NCI-H2227 treated with DMSO at 0.1 percent for 48 hours (cell line): ENCODE data around the gene KYAT1.

Experiments used
- DNase-seq: peaks from one replicate; lab custom pipeline; 2025; lab: John Stamatoyannopoulos, UW

The KYAT1 gene

GRCh38 chr9:128908372-128908771 is 26.6 kb upstream of the KYAT1 start:
- no peak for DNase-seq

DNA sequence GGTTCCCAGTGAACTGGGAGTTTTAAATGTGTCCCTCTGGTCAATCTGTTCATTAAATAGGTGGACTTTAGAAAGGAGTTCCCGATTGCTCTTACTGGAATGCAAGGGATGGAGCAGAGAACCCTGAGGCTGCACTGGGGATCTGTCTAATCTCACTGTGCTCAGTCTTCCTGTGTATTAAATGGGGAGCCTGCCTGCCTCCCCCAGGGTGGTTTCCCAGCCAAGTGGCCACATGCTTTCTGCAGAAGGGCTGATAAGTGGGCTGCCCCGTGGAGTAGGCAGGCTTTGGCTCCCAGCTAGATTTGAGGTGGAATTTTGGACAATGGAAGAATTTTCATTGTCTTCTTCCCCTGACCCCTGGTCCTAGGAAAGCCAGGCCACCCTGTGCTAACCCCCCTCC is 25.0 kb upstream of the KYAT1 start:
- no peak for DNase-seq

DNA sequence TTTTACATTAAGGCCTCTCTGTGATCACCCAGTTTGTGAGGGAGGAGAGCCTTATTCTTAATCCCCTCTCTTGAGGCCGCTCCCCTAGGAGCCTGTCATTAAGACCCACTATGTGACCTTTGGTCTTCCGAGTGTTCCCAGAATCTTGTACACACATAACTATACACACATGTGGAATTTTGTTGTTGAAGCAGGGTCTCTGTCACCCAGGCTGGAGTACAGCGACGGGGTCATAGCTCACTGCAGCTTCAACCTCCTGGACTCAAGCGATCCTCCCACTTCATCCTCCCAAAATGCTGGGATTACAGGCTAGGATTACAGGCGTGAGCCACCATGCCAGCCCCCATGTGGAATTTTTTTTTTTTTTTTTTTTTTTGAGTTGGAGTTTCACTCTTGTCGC is 24.2 kb upstream of the KYAT1 start:
- no peak for DNase-seq

DNA sequence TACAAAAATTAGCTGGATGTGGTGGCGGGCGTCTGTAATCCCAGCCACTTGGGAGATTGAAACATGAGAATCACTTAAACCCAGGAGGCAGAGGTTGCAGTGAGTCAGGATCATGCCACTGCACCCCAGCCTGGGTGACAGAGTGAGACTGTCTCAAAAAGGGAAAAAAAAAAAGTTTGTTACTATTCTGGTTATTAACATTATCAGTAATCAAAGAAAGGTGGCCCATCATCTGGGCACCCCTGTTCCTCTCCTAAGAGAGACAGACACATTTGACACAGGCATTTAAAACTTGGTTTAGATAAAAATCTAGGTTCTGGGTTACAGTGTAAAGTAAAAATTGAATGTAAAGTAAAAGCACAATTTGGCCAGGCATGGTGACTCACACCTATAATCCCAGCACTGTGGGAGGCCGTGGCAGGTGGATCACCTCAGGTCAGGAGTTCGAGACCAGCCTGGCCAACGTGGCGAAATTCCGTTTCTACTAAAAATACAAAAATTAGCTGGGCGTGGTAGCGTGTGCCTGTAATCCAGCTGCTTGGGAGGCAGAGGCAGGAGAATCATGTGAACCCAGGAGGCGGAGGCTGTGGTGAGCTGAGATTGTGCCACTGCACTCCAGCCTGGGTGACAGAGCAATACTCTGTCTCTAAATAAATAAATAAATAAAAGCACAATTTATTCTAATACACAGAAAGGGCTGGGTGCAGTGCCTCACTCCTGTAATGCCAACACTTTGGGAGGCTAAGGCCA is 22.3 kb upstream of the KYAT1 start:
- DNase-seq, result no peak

GRCh38 chr9:128903079-128903461 is 21.3 kb upstream of the KYAT1 start:
- DNase-seq, result no peak

GRCh38 chr9:128902351-128903078 is 20.8 kb upstream of the KYAT1 start:
- DNase-seq, result no peak

- no peak for DNase-seq
These were observed 20.1 kb upstream of the KYAT1 start for GRCh38 chr9:128901822-128902221.

DNA sequence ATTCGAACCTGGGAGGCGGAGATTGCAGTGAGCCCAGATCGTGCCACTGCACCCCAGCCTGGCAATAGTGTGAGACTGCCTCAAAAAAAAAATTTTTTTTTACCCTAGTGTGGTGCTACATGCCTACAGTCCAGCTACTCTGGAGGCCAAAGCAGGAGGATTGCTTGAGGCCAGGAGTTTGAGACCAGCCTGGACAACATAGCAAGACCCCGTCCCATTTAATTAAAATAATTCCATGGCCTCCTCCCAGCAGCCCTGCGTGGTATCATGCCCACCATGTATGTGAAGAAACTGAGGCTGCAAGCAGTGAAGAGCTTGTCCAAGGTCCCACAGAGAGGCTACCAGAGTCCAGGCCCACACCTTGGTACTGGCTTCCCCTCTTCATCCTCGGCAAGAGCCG is 19.6 kb upstream of the KYAT1 start:
- DNase-seq, result no peak

GRCh38 chr9:128899566-128900322 is 18.0 kb upstream of the KYAT1 start:
- DNase-seq, result no peak

- DNase-seq, result no peak
These were observed 17.3 kb upstream of the KYAT1 start for GRCh38 chr9:128898845-128899565.

DNA sequence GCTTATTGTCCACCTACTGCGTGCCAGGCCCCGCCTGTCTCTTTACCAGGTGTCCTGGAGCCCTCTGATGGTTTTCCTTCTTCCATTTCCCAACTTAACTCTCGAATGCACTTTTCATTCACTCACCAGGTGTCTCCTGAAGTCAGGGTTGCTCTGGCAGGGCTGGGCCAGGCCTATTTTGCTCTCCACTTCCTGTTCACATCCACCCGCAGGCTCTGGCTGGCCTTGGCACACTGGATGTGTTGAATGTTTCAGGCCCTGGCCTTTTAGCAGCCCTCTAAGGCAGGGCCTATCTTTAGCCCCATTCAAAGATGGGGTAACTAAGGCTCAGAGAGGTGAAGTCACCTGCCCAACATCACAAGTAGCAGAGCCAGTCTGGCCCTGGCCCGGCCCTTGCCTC is 16.6 kb upstream of the KYAT1 start:
- DNase-seq, result no peak

- DNase-seq, result peak; percentile 16
These were observed 13.8 kb upstream of the KYAT1 start for GRCh38 chr9:128895556-128895955.

DNA sequence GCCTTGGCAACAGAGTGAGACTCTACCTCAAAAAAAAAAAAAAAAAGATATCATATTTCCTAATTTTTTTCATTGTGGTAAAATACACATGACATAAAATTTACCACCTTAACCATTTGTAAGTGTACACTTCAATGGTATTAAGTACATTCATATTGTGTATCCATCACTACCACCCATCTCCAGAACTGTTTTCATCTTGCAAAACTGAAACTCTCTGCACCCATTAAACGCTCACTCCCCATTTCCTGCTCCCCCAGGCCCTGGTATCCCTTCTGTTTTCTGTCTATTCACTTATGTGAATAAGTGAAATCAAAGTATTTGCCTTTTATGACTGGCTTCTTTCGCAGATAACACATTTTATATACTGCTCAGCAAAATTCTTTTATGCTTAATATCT is 13.0 kb upstream of the KYAT1 start:
- no peak for DNase-seq

- no peak for DNase-seq
These were observed 11.6 kb upstream of the KYAT1 start for GRCh38 chr9:128893354-128893753.

GRCh38 chr9:128892221-128892921 is 10.6 kb upstream of the KYAT1 start:
- no peak for DNase-seq

GRCh38 chr9:128891321-128892220 is 9.8 kb upstream of the KYAT1 start:
- DNase-seq, result no peak

DNA sequence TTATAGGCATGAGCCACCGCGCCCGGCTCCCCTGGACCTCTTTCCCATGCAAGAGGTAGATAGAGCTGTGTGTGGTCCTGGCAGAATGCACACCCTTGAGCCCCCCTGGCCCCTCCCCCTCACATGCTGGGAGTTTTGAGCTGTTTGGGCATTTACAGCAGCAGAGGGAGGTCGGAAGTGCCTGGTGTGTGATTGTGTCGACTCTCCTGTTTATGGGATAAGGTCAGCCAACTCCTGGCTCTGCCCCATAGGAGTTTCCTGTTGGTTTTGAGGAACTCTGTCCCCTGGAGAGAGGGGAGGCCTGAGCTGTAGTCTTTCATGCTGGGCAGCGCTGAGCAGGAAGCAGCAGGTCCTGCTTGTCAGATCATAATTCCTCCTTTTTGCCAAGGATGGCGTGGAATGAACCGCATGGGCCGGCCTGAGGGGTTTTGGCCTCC is 6.2 kb upstream of the KYAT1 start:
- no peak for DNase-seq

DNA sequence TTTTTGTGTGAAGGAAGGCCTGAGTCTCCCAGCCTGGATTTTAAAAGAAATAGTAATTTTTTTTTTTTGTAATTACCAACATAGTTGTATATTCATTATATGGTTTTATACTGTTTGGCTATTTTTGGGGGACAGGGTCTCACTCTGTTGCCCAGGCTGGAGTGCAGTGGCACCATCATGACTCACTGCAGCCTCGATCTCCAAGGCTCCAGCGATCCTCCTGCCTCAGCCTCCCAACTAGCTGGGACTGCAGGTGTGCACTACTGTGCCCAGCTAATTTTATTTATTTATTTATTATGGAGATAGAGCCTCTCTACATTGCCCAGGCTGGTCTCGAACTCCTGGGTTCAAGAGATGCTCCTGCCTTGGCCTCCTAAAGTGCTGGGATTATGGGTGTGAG is 5.3 kb upstream of the KYAT1 start:
- no peak for DNase-seq

DNA sequence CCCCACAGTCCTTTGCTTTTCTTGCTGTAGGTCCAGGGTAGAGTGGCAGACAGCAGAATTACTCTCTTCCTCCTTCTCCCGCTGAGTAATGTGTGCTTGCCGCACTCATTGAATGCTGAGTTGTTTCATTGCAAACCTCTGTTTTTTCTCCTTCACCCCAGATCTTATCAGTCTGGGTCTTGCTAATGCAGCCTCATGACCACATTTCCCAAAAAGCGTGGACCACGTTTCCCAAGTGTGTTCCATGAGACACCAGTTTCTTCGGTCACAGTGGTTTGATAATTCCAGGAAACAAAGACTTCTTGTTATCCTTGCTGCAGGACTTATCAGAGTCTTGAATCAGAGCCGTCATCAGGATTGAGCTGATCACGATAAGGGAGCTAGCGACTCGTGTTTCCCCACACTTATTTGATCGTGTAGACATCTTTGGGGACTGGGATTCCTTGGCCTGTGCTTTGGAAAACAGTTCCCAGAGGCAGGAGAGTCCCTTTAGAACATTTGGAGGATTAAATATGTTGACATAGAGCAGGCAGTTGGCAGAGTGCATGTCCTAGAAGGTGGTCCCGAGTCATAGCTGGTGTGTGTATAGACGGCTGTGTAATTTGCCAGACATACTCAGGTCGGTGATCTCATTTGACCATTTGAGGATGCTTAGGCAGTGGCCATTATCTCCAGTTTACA is 4.6 kb upstream of the KYAT1 start:
- no peak for DNase-seq

DNA sequence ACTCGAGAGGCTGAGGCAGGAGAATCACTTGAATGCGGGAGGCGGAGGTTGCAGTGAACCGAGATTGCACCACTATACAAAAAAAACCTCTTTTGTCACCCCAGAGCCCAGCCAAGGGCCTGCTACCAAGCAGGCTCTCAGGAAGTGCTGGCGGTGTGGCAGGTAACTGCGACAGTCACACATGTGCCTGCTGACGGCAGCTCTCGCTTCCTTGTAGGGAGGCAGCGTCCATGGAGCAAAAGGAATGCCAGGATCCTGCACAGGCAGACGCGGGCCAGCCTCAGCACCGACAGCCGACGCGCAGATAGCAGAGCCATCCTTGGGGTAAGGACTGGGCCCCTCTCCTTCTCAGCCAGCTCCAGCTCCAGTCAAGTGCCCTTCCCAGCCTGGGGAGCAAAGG is 4.0 kb upstream of the KYAT1 start:
- DNase-seq, result no peak
